CD4-positive, CD25-positive, alpha-beta regulatory T cell (primary cell): ENCODE data around the gene ABCA4. TPM values are rescaled to one million over a fixed set of nuclear protein-coding genes. Genes with fewer than 3 reads are reported as not detected.

Experiments used
- ATAC-seq, 2 donors: fragments of 150-1000 bp; cut with Tn5 transposase; one replicate each; pipeline ENCODE4 v1.10.0; 2021; ENCODE audit warnings: low read depth in 2 of 2, moderate number of reproducible peaks in 2 of 2, moderate library complexity in 1 of 2
- DNase-seq, 3 donors: peaks; one replicate each; pipeline versions ENCODE4 v3.0.0 to v3.0.0-alpha.2; 2012 to 2022; ENCODE audit warnings: mixed read lengths in 1 of 3
- H3K27ac ChIP-seq: one replicate; pipeline ENCODE4 v1.7.0; 2013; ENCODE audit warnings: mild to moderate bottlenecking, low read length; ENCODE audit not compliant: insufficient read depth, poor library complexity, severe bottlenecking
- H3K27me3 ChIP-seq: one replicate; pipeline ENCODE4 v1.7.0; 2013; ENCODE audit warnings: low read length; ENCODE audit not compliant: control insufficient read depth, insufficient read depth
- H3K36me3 ChIP-seq: one replicate; pipeline ENCODE4 v1.7.0; 2013; ENCODE audit warnings: mild to moderate bottlenecking, low read length, moderate library complexity; ENCODE audit not compliant: control insufficient read depth, insufficient read depth
- H3K4me1 ChIP-seq: 2 replicates; pipeline ENCODE4 v1.7.0; 2013; ENCODE audit warnings: mild to moderate bottlenecking, low read length; ENCODE audit not compliant: insufficient read depth, control insufficient read depth, poor library complexity, severe bottlenecking
- H3K4me3 ChIP-seq: one replicate; pipeline ENCODE4 v1.7.0; 2013; ENCODE audit warnings: low read depth, mild to moderate bottlenecking, low read length, moderate library complexity
- H3K9me3 ChIP-seq, 2 experiments: 1 replicate in 1 of 2; 2 replicates in 1 of 2; pipeline ENCODE4 v1.7.0; 2013; ENCODE audit warnings: low read length in 2 of 2, mild to moderate bottlenecking in 1 of 2, moderate library complexity in 1 of 2; ENCODE audit not compliant: control insufficient read depth in 2 of 2
- H3K27ac Mint-ChIP-seq, 3 donors: one replicate each; pipeline ENCODE4 v1.8.0; 2020 to 2022; ENCODE audit warnings: mild to moderate bottlenecking in 3 of 3, mixed read lengths in 3 of 3, moderate library complexity in 2 of 3
- H3K27me3 Mint-ChIP-seq: one replicate; pipeline ENCODE4 v1.8.0; 2022; ENCODE audit warnings: mild to moderate bottlenecking, mixed read lengths
- H3K36me3 Mint-ChIP-seq: one replicate; pipeline ENCODE4 v1.8.0; 2020; ENCODE audit warnings: mixed read lengths
- H3K4me1 Mint-ChIP-seq, 4 donors: one replicate each; pipeline ENCODE4 v1.8.0; 2020 to 2022; ENCODE audit warnings: mixed read lengths in 4 of 4, mild to moderate bottlenecking in 1 of 4
- H3K4me3 Mint-ChIP-seq, 4 donors: one replicate each; pipeline ENCODE4 v1.8.0; 2020 to 2022; ENCODE audit warnings: mild to moderate bottlenecking in 4 of 4, mixed read lengths in 4 of 4, moderate library complexity in 3 of 4
- H3K9me3 Mint-ChIP-seq, 7 donors: one replicate each; pipeline ENCODE4 v1.8.0; 2020 to 2022; ENCODE audit warnings: mixed read lengths in 7 of 7, mild to moderate bottlenecking in 3 of 7, moderate library complexity in 2 of 7
- polyA plus RNA-seq, 4 donors: library from polyadenylated mRNA; unstranded; fragments of 300-500 nt; fragmentation: Illumina TruSeq; gene quantifications; one replicate each; pipeline ENCODE4 v1.2.3, GENCODE V29; 2021
- total RNA-seq: library from RNA; stranded (reverse); gene quantifications from one replicate; pipeline ENCODE4 v1.2.3, GENCODE V29; 2022

Gene ABCA4
- total and polyA plus RNA-seq, 5 donors from 2014 or later: not detected

DNA sequence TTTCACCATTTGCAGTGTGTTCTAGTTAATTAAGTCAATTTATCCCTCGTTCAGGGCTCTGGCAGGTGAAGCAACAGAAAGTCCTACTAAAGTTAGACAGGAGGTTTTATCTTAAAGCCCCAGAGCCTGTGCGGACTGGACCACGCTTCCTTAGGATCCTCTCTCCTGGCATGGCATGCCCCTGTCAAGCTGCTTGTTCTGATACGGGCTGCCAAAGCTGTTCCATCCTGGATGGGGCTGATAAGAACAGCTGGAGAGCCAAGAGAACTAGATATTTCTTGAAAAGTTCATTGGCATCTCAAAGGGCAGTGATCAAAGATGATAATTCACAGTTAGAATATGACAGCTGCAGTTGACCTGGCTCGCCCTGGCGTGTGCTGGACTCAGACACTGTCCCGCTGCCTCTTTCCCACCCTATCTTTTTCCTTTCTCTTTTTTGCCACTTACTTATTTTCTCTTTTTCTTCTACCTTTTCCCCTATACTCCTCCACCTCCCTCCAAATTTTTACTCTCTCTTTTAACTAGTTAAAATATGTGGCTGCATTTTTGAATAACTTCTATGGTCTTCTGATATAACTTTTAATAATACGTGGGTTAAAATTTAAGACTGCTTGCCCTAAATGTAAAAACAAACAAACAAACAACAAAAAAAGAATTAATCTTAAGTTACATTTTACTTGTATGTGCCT, 96.7 kb downstream of the ABCA4 start:
- no peak overlapping the region for H3K4me3 Mint-ChIP-seq
- no peaks in the 10 kb centered on the region for H3K27me3 Mint-ChIP-seq
- Histone ChIP-seq H3K36me3 (no peaks in the 10 kb centered on the region), H3K27me3 (no peaks in the 10 kb centered on the region), H3K9me3 (no peaks in the 10 kb centered on the region), H3K4me3 (no peak overlapping the region), H3K27ac (no peak overlapping the region), H3K4me1 (no peaks in the 10 kb centered on the region)
- DNase-seq (no peak), ATAC-seq (no peak)
- no peaks in the 10 kb centered on the region for H3K9me3 Mint-ChIP-seq
- no peaks in the 10 kb centered on the region for H3K36me3 Mint-ChIP-seq
- H3K4me1 Mint-ChIP-seq: peaks cover 0 to 2% (median 0%) of the 10 kb centered on the region in 4 donors
- H3K27ac Mint-ChIP-seq: no peak overlapping the region

DNA sequence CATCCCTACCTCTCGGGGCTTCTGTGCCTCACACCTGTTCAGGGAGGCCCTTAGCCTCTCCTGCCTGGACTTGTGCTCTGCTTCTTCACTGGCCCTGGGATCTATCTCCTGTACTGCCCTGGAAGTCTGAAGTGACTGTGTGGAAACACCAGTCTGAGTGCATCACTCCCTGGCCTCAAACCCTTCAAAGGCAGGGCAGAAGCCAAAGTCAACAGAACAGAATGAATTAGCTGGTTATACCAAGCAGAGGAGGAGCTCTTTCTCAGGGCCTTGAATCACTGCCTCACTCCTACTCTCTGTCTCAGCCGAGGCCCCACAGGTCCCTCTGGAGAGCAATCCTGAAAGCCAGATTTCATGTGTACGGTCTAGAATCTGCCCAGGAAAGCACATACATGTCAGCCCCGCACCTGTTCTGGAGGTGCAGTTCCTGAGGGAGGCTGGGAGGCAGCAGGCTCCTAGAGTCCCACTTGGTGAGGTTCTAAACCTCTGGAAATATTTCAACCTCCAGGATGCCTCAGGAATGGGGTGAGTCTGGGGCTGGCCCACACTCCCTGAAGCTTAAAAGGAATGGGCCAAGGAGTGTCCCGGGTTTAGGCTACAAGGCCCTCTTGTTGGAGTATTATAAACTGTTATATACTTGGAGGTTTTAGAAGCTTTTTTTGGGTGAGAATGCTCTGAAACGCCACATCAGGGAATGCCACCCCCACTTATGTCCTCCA, 98.3 kb downstream of the ABCA4 start:
- Mint-ChIP-seq H3K27me3 (no peaks in the 10 kb centered on the region), H3K9me3 (no peaks in the 10 kb centered on the region), H3K27ac (no peak overlapping the region), H3K4me1 (peaks cover 0 to 2% (median under 1%) of the 10 kb centered on the region in 4 donors), H3K36me3 (no peaks in the 10 kb centered on the region), H3K4me3 (no peak overlapping the region)
- DNase-seq (no peak), ATAC-seq (no peak)
- Histone ChIP-seq H3K27ac (no peak overlapping the region), H3K4me3 (no peak overlapping the region), H3K27me3 (no peaks in the 10 kb centered on the region), H3K9me3 (no peaks in the 10 kb centered on the region), H3K4me1 (no peaks in the 10 kb centered on the region), H3K36me3 (no peaks in the 10 kb centered on the region)

DNA sequence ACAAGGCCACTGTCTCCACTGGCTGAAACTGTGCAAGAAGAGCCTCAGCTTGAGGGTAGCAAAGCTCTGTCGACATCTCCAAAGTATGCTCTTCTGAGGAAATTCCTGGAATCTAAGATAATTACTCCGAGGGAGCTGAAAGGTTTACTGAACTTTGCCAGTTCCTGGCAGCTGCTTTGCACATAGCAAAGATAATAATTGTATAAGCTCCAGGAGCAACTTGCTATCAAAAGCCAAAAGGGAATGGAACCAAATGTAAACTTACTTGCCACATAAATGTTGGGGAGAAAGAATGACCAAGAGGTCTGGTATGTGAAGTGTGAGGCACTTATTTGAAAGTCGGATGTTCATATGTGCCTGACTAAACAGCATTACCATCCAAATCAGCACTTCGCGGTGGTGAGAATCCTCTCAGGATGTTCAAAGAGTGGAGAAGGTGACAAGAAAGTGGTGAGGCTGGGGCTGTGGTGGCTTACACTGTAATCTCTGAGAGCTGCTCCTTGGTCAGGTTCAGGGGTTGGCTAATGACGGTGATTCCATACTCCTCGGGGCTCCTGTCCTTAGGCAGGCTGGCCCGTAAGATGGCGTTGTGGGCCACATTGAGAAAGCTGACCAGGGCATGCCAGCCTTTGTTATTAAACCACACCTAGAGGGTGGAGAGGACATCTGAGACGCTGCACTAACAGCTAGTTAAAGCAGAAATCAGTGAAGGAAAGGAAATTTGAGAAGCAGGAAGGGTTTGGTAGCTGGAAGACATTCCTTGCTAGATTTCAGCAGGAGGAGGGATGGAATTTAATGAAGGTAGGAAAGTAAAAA, 100.0 kb downstream of the ABCA4 start:
- Histone ChIP-seq H3K4me3 (no peak overlapping the region), H3K9me3 (no peaks in the 10 kb centered on the region), H3K27ac (no peak overlapping the region), H3K27me3 (no peaks in the 10 kb centered on the region), H3K4me1 (no peaks in the 10 kb centered on the region), H3K36me3 (no peaks in the 10 kb centered on the region)
- H3K36me3 Mint-ChIP-seq: no peaks in the 10 kb centered on the region
- peaks cover 0 to 2% (median 0%) of the 10 kb centered on the region in 7 donors for H3K9me3 Mint-ChIP-seq
- no peak overlapping the region for H3K4me3 Mint-ChIP-seq
- H3K4me1 Mint-ChIP-seq: peaks cover 0 to 6% (median 2%) of the 10 kb centered on the region in 4 donors
- ATAC-seq (no peak), DNase-seq (no peak)
- no peak overlapping the region for H3K27ac Mint-ChIP-seq
- H3K27me3 Mint-ChIP-seq: no peaks in the 10 kb centered on the region

DNA sequence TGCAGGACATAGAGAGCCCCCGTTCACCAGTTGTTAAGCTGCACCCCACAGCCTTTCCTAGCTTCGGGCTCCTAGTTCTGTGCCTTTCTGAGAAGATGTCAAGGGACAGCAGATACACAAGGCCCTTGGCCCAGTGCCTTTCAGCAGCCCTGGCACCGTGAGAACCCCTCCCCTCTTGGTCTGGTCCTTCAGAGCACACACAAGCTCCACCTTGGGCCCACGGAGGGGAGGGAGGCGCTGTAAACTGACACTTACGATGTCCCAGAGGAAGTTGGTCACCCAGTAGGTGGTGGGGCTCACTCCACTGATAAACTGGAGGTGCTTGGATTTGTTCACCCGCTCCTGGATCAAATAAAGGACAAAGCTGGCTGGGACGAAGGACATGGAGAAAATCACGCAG, 101.6 kb downstream of the ABCA4 start:
- Mint-ChIP-seq H3K4me3 (no peak overlapping the region), H3K27ac (no peak overlapping the region)

DNA sequence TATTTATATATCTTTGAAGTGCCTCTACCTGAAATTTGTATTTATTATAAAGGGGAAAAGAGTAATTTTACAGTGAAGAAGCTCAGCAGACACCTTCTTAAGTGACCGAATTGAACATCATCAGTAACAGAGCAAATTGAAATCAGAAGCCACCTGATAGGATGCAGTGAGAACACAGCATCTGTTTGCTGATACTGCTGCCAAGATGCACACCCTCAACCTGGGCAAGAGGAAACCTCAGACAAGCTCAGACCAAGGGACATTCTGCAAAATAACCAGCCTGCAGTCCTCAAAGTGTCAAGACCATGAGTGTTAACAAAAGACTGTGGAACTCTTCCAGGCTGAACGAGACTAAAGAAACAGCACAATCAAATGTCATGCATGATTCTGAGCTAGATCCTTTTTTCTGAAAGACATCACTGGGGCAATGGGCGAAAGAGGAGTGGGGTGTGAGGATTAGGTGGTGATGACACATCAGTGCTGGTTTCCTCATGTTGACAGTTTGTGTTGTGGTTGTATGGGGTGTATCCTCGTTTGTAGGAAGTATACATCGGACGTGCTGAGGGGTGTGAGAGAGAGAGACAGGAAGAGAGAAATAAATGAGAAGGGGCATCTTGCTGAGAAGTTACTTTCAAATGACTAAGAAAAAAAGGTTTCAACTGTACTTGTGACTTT, 103.7 kb downstream of the ABCA4 start:
- H3K27ac Mint-ChIP-seq: peak overlapping the region in 2 of 3 donors; percentile 5 to 9
- no peak overlapping the region for H3K27ac ChIP-seq
- no peaks in the 10 kb centered on the region for H3K36me3 ChIP-seq
- DNase-seq (peak in 1 of 3 donors; percentile 68), ATAC-seq (no peak)
- H3K9me3 Mint-ChIP-seq: peaks cover 0 to 2% (median 0%) of the 10 kb centered on the region in 7 donors
- H3K4me1 Mint-ChIP-seq: peaks cover 0 to 6% (median 2%) of the 10 kb centered on the region in 4 donors
- no peaks in the 10 kb centered on the region for H3K9me3 ChIP-seq
- H3K27me3 ChIP-seq: no peaks in the 10 kb centered on the region
- H3K27me3 Mint-ChIP-seq: no peaks in the 10 kb centered on the region
- no peaks in the 10 kb centered on the region for H3K36me3 Mint-ChIP-seq
- no peaks in the 10 kb centered on the region for H3K4me1 ChIP-seq
- no peak overlapping the region for H3K4me3 Mint-ChIP-seq
- H3K4me3 ChIP-seq: no peak overlapping the region

More for the DNA sequence above, 101.6 kb downstream of the ABCA4 start:
- ATAC-seq (no peak), DNase-seq (no peak)
- Histone ChIP-seq H3K36me3 (no peaks in the 10 kb centered on the region), H3K4me1 (no peaks in the 10 kb centered on the region), H3K4me3 (no peak overlapping the region), H3K9me3 (no peaks in the 10 kb centered on the region), H3K27me3 (no peaks in the 10 kb centered on the region), H3K27ac (no peak overlapping the region)
- no peaks in the 10 kb centered on the region for H3K36me3 Mint-ChIP-seq
- peaks cover 0 to 2% (median 0%) of the 10 kb centered on the region in 7 donors for H3K9me3 Mint-ChIP-seq
- H3K27me3 Mint-ChIP-seq: no peaks in the 10 kb centered on the region
- H3K4me1 Mint-ChIP-seq: peaks cover 0 to 6% (median 2%) of the 10 kb centered on the region in 4 donors

- no peaks in the 10 kb centered on the region for H3K36me3 ChIP-seq
- H3K9me3 Mint-ChIP-seq: peaks cover 0 to 2% (median 0%) of the 10 kb centered on the region in 7 donors
- DNase-seq: no peak
- H3K27me3 ChIP-seq: no peaks in the 10 kb centered on the region
- no peak overlapping the region for H3K4me3 ChIP-seq
- H3K4me3 Mint-ChIP-seq: no peak overlapping the region
- peaks cover 0 to 6% (median 2%) of the 10 kb centered on the region in 4 donors for H3K4me1 Mint-ChIP-seq
- H3K27me3 Mint-ChIP-seq: peaks cover 8% of the 10 kb centered on the region
- no peaks in the 10 kb centered on the region for H3K9me3 ChIP-seq
- no peaks in the 10 kb centered on the region for H3K36me3 Mint-ChIP-seq
- H3K27ac ChIP-seq: no peak overlapping the region
- no peak overlapping the region for H3K27ac Mint-ChIP-seq
- H3K4me1 ChIP-seq: no peaks in the 10 kb centered on the region
- no peak for ATAC-seq
Measured at GRCh38 chr1:94015489-94015817, 105.5 kb downstream of the ABCA4 start.

- H3K4me3 ChIP-seq: no peak overlapping the region
- DNase-seq (no peak), ATAC-seq (no peak)
- H3K27me3 ChIP-seq: no peaks in the 10 kb centered on the region
- peaks cover 11% of the 10 kb centered on the region for H3K27me3 Mint-ChIP-seq
- H3K4me1 ChIP-seq: no peaks in the 10 kb centered on the region
- H3K9me3 ChIP-seq: no peaks in the 10 kb centered on the region
- H3K4me1 Mint-ChIP-seq: peaks cover 0 to 6% (median 2%) of the 10 kb centered on the region in 4 donors
- H3K9me3 Mint-ChIP-seq: peaks cover 0 to 2% (median 0%) of the 10 kb centered on the region in 7 donors
- H3K27ac ChIP-seq: no peak overlapping the region
- no peaks in the 10 kb centered on the region for H3K36me3 ChIP-seq
- no peak overlapping the region for H3K4me3 Mint-ChIP-seq
- peak overlapping the region in 1 of 3 donors; percentile 46 for H3K27ac Mint-ChIP-seq
- H3K36me3 Mint-ChIP-seq: no peaks in the 10 kb centered on the region
Measured at GRCh38 chr1:94014635-94015488, 106.1 kb downstream of the ABCA4 start.
